H9 (cell line): ENCODE results near the gene UQCC2. TPM values are rescaled to one million over a fixed set of nuclear protein-coding genes. Genes with fewer than 3 reads are reported as not detected.
A peak's percentile ranks its signal among the peaks of the same experiment; 100 is the strongest.

ENCODE experiments used
- DNase-seq: peaks from one replicate; pipeline ENCODE4 v3.0.0-alpha.2; 2017
- H2AFZ ChIP-seq: one replicate; pipeline ENCODE4 v1.6.1; 2013; ENCODE audit warnings: mild to moderate bottlenecking, low read length, control low read depth, moderate library complexity
- H2AK5ac ChIP-seq: 2 replicates; pipeline ENCODE4 v1.6.1; 2013; ENCODE audit warnings: low read length, control low read depth, mixed read lengths; ENCODE audit not compliant: insufficient read length
- H2BK120ac ChIP-seq: one replicate; pipeline ENCODE4 v1.6.1; 2013; ENCODE audit warnings: low read depth, mild to moderate bottlenecking, low read length, control low read depth, inconsistent platforms; ENCODE audit not compliant: poor library complexity, severe bottlenecking
- H2BK12ac ChIP-seq: 2 replicates; pipeline ENCODE4 v1.6.1; 2013; ENCODE audit warnings: low read length, control low read depth, mixed read lengths, low read depth; ENCODE audit not compliant: insufficient read length
- H2BK15ac ChIP-seq: 2 replicates; pipeline ENCODE4 v1.6.1; 2013; ENCODE audit warnings: low read depth, low read length, control low read depth
- H2BK20ac ChIP-seq: one replicate; pipeline ENCODE4 v1.6.1; 2013; ENCODE audit warnings: low read depth, mild to moderate bottlenecking, low read length, control low read depth, inconsistent platforms; ENCODE audit not compliant: poor library complexity, severe bottlenecking
- H2BK5ac ChIP-seq: 2 replicates; pipeline ENCODE4 v1.6.1; 2013; ENCODE audit warnings: low read length, control low read depth, mixed read lengths; ENCODE audit not compliant: insufficient read length
- H3K14ac ChIP-seq: 2 replicates; pipeline ENCODE4 v1.6.1; 2013; ENCODE audit warnings: low read length, control low read depth; ENCODE audit not compliant: insufficient read depth
- H3K18ac ChIP-seq: 2 replicates; pipeline ENCODE4 v1.6.1; 2013; ENCODE audit warnings: low read depth, mild to moderate bottlenecking, mixed read lengths, low read length, control low read depth; ENCODE audit not compliant: insufficient read length
- H3K23ac ChIP-seq: 2 replicates; pipeline ENCODE4 v1.6.1; 2013; ENCODE audit warnings: low read length, control low read depth, mixed read lengths, low read depth; ENCODE audit not compliant: insufficient read length
- H3K23me2 ChIP-seq: 2 replicates; pipeline ENCODE4 v1.6.1; 2013; ENCODE audit warnings: low read depth, mild to moderate bottlenecking, mixed read lengths, low read length, control low read depth; ENCODE audit not compliant: insufficient read length, poor library complexity, severe bottlenecking
- H3K27ac ChIP-seq: 2 replicates; pipeline ENCODE4 v1.5.1; 2013; ENCODE audit warnings: low read length, control low read depth, mixed read lengths, low read depth; ENCODE audit not compliant: insufficient read length
- H3K27me3 ChIP-seq: 2 replicates; pipeline ENCODE4 v1.6.1; 2013; ENCODE audit warnings: low read length, control low read depth, inconsistent platforms; ENCODE audit not compliant: insufficient read depth
- H3K4ac ChIP-seq: 2 replicates; pipeline ENCODE4 v1.6.1; 2013; ENCODE audit warnings: low read depth, mild to moderate bottlenecking, control low read depth, inconsistent platforms, low read length, moderate library complexity
- H3K4me1 ChIP-seq: 2 replicates; pipeline ENCODE4 v1.6.1; 2013; ENCODE audit warnings: low read length, control low read depth, inconsistent platforms; ENCODE audit not compliant: insufficient read depth
- H3K4me2 ChIP-seq: 2 replicates; pipeline ENCODE4 v1.6.1; 2013; ENCODE audit warnings: low read length, control low read depth, mixed read lengths; ENCODE audit not compliant: insufficient read length, insufficient read depth
- H3K56ac ChIP-seq: 2 replicates; pipeline ENCODE4 v1.6.1; 2013; ENCODE audit warnings: low read depth, mild to moderate bottlenecking, mixed read lengths, low read length, control low read depth; ENCODE audit not compliant: insufficient read length
- H3K79me1 ChIP-seq: 2 replicates; pipeline ENCODE4 v1.6.1; 2013; ENCODE audit warnings: low read depth, mild to moderate bottlenecking, moderate library complexity, low read length, control low read depth, inconsistent platforms; ENCODE audit not compliant: insufficient read depth, poor library complexity, severe bottlenecking
- H3K79me2 ChIP-seq: 2 replicates; pipeline ENCODE4 v1.6.1; 2013; ENCODE audit warnings: low read length, control low read depth, inconsistent platforms; ENCODE audit not compliant: insufficient read depth
- H3K9ac ChIP-seq: 2 replicates; pipeline ENCODE4 v1.6.1; 2013; ENCODE audit warnings: low read length, control low read depth, mixed read lengths; ENCODE audit not compliant: insufficient read length; ENCODE audit errors: extremely low read depth
- H3K9me3 ChIP-seq: one replicate; pipeline ENCODE4 v1.6.1; 2013; ENCODE audit warnings: low read depth, low read length, inconsistent platforms; ENCODE audit not compliant: control insufficient read depth
- H3T11ph ChIP-seq: one replicate; pipeline ENCODE4 v1.6.1; 2013; ENCODE audit warnings: mild to moderate bottlenecking, low read length, control low read depth, inconsistent platforms
- H4K20me1 ChIP-seq: one replicate; pipeline ENCODE4 v1.6.1; 2013; ENCODE audit not compliant: control insufficient read depth, insufficient read length, insufficient read depth
- H4K5ac ChIP-seq: 2 replicates; pipeline ENCODE4 v1.6.1; 2013; ENCODE audit warnings: low read depth, mild to moderate bottlenecking, mixed read lengths, low read length, control low read depth; ENCODE audit not compliant: insufficient read length
- H4K8ac ChIP-seq: replicated peaks from 2 replicates; pipeline ENCODE4 v1.6.1; 2013; ENCODE audit warnings: low read length, control low read depth, mixed read lengths, low read depth; ENCODE audit not compliant: insufficient read length
- H4K91ac ChIP-seq: 2 replicates; pipeline ENCODE4 v1.6.1; 2013; ENCODE audit warnings: low read depth, mild to moderate bottlenecking, moderate library complexity, mixed read lengths, low read length, control low read depth; ENCODE audit not compliant: insufficient read length
- H3K27ac Mint-ChIP-seq, 3 experiments: 2 replicates in 2 of 3; 3 replicates in 1 of 3; pipeline ENCODE4 v1.8.0; 2020 to 2021; ENCODE audit warnings: mixed read lengths in 3 of 3, mild to moderate bottlenecking in 1 of 3, moderate library complexity in 1 of 3
- H3K27me3 Mint-ChIP-seq: 2 replicates; pipeline ENCODE4 v1.8.0; 2021; ENCODE audit warnings: low read depth, mild to moderate bottlenecking, moderate library complexity, mixed read lengths
- H3K36me3 Mint-ChIP-seq, 3 experiments: 2 replicates in 2 of 3; 3 replicates in 1 of 3; pipeline ENCODE4 v1.8.0; 2020 to 2021; ENCODE audit warnings: low read depth in 3 of 3, mixed read lengths in 3 of 3; ENCODE audit not compliant: insufficient read depth in 1 of 3
- H3K4me1 Mint-ChIP-seq, 2 experiments: 2 replicates each; pipeline ENCODE4 v1.8.0; 2020; ENCODE audit warnings: mixed read lengths in 2 of 2
- H3K4me3 Mint-ChIP-seq, 2 experiments: 2 replicates in 1 of 2; 3 replicates in 1 of 2; pipeline ENCODE4 v1.8.0; 2020 to 2021; ENCODE audit warnings: mild to moderate bottlenecking in 2 of 2, mixed read lengths in 2 of 2, moderate library complexity in 1 of 2
- H3K9me3 Mint-ChIP-seq, 2 experiments: 2 replicates in 1 of 2; 3 replicates in 1 of 2; pipeline ENCODE4 v1.8.0; 2020; ENCODE audit warnings: mild to moderate bottlenecking in 2 of 2, mixed read lengths in 2 of 2, moderate library complexity in 1 of 2
- WGBS: extraction: QIAGEN DNeasy Blood & Tissue Kit; methylation state at CpG from one replicate; pipeline ENCODE4 v1.1.7; 2013; ENCODE audit warnings: missing lambda C conversion rate, low lambda C conversion rate, mixed read lengths; ENCODE audit not compliant: insufficient read length; ENCODE audit errors: extremely low coverage; 5-methylcytosine and 5-hydroxymethylcytosine counted together
- total RNA-seq: library from RNA; stranded (reverse); gene quantifications from 2 replicates; pipeline ENCODE4 v1.2.1, GENCODE V29; 2021
- TF ChIP-seq, protein P1 (sequence below): fragments of 200-600 bp; sonication (generic); conservative IDR thresholded peaks from 3 replicates; pipeline ENCODE4 v1.8.0; 2021; ENCODE audit warnings: antibody characterized with exemption, mild to moderate bottlenecking

UQCC2 gene
- total RNA-seq, 1 experiment from 2014 or later, result 140 TPM

DNA sequence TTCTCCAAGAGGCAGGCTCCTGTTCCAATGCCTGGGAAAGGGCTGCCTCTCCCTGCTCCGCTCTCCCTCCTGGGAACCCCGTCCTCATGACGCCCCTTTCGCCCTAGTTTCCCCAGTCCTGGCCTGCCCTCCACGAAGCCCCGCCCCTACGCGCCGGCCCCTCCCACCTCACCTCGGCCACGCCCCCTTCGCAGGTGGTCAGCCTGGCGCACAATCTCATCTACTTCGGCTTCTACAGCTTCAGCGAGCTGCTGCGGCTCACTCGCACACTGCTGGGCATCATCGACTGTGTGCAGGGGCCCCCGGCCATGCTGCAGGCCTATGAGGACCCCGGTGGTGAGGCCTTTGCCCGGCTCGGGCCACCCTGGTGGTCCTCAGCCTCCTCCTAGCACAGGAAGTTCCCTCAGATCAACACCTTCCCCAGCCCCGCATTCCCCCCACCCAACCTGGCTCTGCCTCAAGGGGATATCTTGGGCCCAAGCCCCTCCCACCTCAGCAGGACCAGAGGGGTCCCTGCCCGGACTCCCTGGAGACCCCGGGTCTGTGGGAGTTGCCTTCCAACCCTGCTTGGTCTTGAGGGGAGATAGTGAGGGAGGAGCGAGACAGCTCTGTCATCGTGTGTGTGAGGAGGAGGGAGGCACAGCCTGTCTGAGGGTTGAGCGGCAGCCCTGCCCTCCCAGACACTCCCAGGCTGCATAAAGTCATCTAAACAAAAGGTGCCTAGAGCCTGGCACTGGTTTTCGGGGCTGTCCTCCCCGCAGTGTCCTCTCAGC lies 40.3 kb downstream of the UQCC2 start:
- TF ChIP-seq, protein P1, sequence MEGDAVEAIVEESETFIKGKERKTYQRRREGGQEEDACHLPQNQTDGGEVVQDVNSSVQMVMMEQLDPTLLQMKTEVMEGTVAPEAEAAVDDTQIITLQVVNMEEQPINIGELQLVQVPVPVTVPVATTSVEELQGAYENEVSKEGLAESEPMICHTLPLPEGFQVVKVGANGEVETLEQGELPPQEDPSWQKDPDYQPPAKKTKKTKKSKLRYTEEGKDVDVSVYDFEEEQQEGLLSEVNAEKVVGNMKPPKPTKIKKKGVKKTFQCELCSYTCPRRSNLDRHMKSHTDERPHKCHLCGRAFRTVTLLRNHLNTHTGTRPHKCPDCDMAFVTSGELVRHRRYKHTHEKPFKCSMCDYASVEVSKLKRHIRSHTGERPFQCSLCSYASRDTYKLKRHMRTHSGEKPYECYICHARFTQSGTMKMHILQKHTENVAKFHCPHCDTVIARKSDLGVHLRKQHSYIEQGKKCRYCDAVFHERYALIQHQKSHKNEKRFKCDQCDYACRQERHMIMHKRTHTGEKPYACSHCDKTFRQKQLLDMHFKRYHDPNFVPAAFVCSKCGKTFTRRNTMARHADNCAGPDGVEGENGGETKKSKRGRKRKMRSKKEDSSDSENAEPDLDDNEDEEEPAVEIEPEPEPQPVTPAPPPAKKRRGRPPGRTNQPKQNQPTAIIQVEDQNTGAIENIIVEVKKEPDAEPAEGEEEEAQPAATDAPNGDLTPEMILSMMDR, result no peak
- Histone ChIP-seq H3K27ac (no peak overlapping the region), H3K79me1 (no peaks in the 10 kb centered on the region), H4K5ac (no peak overlapping the region), H3K4me1 (no peaks in the 10 kb centered on the region), H3K4ac (no peak overlapping the region), H3K9ac (no peak overlapping the region), H2BK5ac (no peak overlapping the region), H2AFZ (no peak overlapping the region), H3K56ac (no peak overlapping the region), H4K20me1 (no peaks in the 10 kb centered on the region), H3K18ac (no peak overlapping the region), H3K23me2 (no peaks in the 10 kb centered on the region), H3K9me3 (no peaks in the 10 kb centered on the region), H2BK12ac (no peak overlapping the region), H3K4me2 (no peak overlapping the region), H2BK15ac (no peak overlapping the region), H2BK120ac (no peak overlapping the region), H3K79me2 (no peaks in the 10 kb centered on the region), H3K14ac (no peak overlapping the region), H2BK20ac (no peak overlapping the region), H3K27me3 (no peaks in the 10 kb centered on the region), H3T11ph (no peak overlapping the region), H3K23ac (no peak overlapping the region), H4K91ac (no peak overlapping the region), H4K8ac (no peak overlapping the region), H2AK5ac (no peak overlapping the region)
- Mint-ChIP-seq H3K27ac (peak overlapping the region in 2 of 3 experiments; percentile 22 to 28; a peak in 2 of 7 replicates), H3K9me3 (no peaks in the 10 kb centered on the region; a peak in 1 of 5 replicates), H3K4me1 (peaks cover 0 to 11% of the 10 kb centered on the region in 2 experiments; a peak in 2 of 4 replicates), H3K36me3 (peaks cover 27 to 79% (median 53%) of the 10 kb centered on the region in 3 experiments; a peak in 6 of 7 replicates), H3K27me3 (no peaks in the 10 kb centered on the region; the same call in 1 of the 2 replicates), H3K4me3 (no peak overlapping the region)
- WGBS, result no CpG with 5 or more reads among the region's 30 CpGs
- peak; percentile 70 for DNase-seq
